HG03175 (cell line): ENCODE data around the gene WSCD1.

Experiments
- ATAC-seq: cut with Tn5 transposase; IDR thresholded peaks from one replicate; pipeline ENCODE4 v1.9.1; 2021; ENCODE audit warnings: mild to moderate bottlenecking, moderate library complexity; ENCODE audit not compliant: unreplicated experiment

Gene WSCD1

DNA sequence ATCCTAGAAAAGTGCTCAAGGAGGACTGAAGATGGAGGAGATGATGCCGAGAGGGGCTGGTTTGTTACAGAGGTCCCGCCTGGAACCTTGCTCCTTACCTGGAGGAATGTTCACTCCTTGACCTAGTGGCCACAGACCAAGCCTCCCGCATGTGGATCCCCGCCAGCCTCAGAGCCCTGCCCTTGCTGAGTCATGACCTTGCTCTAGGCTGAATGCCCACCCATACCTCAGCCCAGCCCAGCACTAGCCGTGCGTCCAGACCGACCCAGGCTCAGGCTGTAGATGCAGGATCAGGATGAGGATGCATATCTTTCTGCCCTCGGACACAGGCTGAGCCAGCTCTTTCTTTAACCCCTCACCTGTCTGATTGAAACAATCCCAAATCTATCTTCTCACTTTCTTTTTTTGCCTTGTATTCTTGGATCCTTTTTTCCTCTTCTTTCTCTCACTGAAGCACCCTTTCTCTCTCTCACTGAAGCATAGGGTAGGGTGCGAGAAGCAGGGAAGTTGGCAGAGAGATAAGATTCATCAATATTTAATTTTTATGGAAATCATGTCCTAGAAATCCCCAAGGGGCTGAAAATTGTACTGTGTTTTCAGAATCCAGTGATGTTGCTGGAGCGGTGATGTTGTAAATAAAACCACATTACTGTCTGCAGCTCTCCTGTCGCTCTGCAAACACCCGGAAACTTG, 34.9 kb downstream of the WSCD1 start:
- ATAC-seq, result no peak

DNA sequence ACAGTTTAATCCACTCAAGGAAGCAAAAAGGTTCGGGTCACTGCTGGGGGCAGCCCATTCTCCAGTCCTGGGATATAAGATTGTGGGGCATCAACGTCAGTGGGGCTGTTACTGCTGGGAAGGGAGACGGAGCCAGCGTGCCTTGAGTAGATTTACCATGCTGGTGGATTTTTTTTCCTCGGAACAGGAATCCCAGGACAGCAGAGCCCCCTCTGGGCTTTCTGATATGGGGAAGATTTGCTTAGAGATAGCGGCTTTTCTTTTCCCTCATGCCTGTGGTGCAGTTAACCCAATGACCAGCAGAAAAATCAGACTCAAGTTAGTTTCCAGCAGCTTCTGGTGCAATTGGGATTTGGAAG, 35.4 kb downstream of the WSCD1 start:
- no peak for ATAC-seq

DNA sequence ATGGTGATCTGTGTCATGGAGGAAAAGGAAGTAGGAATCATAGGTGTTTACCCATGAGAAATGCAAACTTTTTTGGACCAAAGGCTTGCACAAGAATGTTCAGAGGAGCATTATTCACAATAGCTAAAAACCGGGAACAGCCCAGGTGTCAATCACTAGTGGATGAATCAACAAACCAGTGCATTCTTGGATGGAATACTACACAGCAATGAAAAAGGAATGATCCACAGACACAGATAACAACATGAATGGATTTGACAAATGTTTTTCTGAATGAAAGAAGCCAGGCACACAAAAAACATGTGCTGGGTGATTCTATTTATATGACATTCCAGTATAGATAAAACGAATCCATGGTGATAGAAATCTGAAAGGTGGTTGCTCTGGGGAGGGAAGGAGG, 36.0 kb downstream of the WSCD1 start:
- ATAC-seq, result no peak

DNA sequence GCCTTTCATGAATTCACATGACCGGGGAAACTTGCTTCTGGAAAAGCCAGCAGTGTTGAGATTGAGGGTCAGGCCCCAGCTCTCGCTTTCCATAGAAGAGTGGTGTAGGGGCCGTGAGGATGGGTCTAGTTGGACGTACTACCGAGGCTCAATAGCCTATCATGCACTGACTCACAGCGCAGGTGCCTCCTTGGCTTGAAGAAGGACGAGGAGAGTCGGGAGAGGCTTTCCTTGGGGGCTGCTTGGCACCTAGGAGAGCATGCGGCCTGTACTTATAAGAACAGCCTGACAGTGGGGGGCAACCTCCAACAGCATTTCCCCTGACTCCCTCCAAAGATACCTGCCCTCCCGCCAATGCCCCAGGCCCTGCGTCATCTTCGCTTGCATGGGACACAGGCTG, 37.6 kb downstream of the WSCD1 start:
- no peak for ATAC-seq

DNA sequence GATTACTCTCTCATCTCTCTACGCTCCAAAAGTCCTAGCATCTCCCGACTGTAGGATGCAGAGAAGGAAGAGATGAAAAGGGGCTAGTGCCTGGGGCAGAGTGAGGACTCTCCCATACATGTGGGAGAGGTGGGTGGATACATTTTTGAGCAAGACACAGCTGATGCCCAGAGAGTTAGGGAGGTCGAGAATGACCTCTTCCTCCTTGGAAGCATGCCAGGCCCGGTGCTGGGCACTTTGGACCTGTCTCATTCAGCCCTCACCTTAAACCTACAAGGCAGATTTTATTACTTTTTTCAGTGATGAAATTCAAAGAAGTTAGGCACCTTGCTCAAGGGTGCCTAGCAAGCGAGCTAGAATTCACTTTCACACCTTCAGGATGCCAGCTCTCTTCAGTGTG, 38.2 kb downstream of the WSCD1 start:
- ATAC-seq, result no peak

DNA sequence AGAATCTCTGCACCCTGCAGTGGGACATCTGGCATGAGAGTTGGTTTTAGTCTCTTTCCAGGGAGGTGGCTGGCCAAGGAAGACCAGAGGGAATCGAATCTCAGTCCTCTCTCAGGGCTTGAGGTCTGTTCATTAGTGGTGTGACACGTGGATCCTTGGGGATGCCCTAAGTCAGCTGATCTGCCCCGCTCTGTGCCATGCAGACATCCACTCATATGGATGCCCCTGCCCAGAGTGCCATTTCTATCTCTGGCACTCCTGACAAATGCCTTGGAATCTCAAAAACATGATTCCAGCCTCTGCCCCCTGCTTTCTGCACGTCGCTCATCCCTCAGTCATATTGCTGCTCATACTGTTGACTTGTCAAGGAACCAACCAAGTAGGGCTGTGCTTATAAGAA, 38.8 kb downstream of the WSCD1 start:
- ATAC-seq, result no peak

DNA sequence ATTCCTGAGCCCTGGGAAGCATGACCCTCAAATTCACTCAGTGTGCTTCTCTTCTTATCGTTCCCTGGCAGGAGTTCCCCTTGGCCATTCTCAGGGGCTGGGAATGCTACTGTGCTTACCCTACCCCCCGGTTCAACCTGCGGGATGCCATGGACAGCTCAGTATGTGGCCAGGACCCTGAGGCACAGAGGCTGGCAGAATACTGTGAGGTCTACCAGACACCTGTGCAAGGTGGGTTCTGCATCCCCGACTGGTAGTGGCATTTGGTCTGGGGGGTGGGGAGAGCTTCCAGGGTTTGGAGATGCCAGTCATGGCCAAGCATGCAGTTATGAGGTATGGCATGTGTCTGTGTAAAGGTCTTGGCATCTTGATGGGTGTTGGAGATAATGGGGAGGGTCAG, 39.4 kb downstream of the WSCD1 start:
- ATAC-seq, result no peak

DNA sequence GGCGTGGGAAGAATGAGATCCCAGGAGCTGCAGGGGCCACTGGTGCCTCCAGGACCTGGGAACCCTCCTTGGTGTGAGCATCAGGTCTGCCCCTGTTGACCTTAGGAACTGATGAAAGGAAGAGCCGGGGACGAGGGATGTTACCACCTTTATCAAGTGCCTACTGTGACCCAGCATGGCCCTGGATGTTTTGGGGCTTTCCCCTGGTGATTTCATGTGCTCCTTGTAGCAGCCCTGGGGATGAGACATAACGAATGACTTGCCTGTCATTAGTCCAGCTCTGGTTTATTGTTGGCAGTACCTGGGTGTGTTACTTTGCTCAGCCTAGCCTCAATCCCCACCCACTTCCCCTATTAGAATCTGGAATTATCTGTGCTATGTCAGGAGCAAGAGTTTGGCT, 39.9 kb downstream of the WSCD1 start:
- no peak for ATAC-seq

DNA sequence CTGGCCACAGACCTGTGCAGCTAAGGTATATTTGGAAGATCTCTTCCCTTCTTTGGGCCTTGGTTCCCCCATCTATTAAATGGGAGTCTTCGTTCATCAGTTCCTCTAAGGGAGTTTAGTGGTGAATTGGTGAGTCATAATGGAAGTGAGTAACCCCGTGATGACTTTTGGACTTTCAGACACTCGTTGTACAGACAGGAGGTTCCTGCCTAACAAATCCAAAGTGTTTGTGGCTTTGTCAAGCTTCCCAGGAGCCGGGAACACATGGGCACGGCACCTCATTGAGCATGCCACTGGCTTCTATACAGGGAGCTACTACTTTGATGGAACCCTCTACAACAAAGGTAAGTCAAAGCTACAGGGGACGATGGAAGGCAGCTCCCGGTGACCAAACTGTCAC, 40.4 kb downstream of the WSCD1 start:
- no peak for ATAC-seq

DNA sequence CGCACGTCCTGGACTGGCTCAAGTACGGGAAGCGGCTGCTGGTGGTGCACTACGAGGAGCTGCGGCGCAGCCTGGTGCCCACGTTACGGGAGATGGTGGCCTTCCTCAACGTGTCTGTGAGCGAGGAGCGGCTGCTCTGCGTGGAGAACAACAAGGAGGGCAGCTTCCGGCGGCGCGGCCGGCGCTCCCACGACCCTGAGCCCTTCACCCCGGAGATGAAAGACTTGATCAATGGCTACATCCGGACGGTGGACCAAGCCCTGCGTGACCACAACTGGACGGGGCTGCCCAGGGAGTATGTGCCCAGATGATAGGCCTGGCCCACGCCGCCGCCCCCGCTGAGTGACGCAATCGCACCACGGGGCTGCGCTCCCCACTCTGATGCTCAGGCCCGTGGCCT, 50.2 kb downstream of the WSCD1 start:
- no peak for ATAC-seq

DNA sequence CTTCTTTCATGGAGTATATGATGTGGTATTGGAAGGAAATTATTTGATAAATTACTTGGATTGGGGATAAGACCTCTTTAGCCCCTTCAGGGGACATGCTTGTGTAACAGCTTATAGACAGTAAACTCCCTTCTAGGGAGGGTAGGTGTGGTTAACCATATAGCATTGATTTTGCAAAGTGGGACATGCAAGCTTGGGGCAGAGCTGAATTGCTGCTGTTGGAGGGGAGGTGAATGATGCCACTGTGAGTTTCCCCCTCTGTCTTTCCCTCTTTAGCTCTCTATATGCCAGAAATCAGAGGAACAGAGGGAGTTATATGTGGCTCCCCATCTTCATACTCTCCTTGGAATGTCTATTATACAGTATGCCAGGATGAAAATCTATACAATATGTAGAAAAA, 54.7 kb downstream of the WSCD1 start:
- ATAC-seq, result no peak

DNA sequence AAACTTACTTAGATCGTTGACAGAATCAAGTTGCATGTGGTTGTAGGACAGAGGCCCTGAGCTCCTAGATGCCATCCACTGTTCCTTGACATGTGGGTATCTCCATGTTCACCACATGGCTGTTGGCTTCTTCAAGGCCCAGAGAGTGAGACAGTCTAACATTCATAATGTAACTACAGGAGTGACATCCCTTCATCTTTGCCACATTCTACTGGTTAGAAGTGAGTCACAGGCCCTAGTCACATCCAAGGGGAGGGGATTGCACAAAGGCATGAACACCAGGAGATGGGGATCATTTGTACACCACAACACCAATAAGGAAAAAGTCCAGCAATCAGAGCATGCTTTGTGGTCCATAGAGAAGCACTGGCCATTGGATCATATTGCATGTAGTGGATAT, 56.6 kb downstream of the WSCD1 start:
- ATAC-seq, result no peak

DNA sequence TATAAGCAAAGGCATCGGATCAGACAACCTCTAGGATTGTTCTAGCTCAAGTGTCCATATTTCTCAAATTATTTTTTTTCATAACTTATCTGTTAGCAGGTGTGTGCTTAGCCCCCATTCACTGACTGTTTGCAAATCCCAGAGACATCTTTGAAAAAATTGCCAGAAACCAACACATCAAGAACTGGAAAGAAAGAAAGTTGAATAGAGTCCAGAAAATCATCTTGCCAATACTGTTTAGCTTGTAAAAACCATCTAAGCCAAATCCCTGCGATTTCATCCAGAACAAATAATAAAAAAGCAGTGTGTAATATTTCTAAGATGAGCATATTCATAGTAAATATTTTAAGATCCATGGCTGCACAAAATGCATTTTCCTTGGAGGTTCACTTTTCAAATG, 64.5 kb downstream of the WSCD1 start:
- ATAC-seq, result no peak

DNA sequence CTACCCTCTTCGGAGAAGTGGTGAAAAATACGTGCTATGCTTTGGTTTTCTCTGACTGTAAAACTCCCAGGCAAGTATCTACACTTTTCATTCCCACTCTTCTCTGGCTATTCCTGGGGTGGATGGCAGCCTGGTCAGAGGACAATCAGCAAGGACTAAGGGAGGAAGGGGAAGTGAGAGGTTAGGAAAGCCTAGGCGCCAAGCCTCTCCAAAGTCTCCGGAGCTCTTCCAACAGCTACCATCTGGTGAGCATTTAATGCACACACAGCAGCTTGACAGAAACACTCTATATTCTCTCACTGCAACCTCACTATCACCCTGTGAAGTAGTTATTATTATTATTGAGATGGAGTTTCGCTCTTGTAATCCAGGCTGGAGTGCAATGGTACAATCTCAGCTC, 65.1 kb downstream of the WSCD1 start:
- ATAC-seq, result no peak

DNA sequence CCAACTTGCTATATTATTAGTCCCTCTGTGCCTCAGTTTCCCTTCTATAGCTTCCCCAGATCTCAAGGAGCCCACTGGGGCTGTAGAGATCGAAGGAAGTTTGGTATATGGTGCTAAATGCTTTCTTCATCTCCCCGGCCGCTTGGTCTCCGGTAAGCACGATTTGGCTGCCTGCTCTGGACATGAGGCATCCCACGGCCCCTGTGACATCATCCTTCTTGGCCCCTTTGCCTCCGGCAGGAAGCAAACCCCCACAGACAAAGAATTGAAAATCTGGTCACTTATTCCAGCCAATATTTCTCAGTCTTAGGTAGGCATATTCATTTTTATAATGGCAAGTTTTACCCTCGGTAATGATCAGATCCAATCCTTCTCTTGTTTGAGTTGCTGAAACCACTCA, 65.8 kb downstream of the WSCD1 start:
- no peak for ATAC-seq

DNA sequence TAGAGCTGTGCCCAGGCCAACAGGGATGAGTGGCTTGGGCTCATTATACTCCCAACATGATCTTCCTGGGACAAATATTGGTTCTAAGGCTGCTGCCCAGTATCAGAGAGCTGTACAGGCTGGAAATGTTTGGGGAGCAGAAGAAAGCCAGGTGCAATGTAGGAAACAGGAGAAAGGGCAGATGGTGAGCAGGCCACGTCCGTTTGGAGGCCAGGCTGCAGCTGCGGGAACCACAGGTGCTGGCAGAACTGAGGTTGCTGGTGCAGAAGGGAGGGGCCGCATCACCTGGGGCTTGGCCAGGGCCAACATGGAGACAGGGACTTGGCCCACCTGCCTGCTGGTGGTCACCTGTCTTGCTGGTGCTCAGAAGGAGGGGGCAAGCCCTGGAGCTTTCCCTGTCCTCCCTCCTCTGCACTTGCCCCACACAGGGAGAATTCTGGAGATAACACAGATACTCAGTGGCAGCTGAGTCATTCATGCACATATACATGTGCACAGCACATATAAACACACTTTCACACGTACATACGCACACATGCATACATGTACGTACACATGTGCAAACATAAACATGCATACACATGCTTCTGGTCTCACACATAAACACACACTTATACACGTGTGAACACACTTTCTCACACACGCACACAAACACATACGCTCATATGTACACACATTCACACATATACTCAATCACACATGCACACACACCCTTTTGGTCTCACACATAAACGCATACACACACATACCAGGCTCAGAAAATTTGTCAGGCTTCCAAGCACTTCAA, 67.7 kb downstream of the WSCD1 start:
- ATAC-seq, result no peak

DNA sequence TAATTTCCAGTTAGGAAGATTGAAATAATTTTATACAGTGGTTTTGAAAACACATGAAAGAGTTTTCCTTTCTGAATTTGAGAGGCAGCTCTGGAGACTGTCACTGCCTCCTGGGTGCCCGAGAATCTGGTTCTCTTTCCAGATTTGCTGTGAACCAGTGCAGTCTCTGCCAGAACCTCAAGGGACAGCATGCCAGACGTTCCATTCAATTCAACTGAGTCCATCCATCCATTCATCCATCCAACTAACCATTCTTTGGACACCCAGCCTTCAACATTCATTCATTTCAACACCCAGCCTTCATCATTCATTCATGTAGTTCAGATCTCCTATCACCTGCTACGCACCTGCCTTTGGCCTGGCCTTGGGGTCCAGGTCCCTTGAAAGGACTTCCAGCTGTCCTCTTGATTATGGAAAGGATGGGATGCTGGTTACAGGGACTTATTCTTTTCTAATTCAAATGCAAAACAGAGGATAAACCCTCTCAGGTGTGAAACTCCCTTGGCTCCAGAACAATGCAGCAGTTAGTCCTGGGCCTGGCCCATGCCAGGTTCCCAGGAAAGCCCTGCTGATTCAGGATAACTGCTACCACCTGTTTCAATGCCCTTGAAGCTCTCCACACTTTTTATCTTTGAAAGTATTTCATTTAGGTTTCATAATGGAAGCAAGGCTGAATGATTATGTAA, 68.7 kb downstream of the WSCD1 start:
- no peak for ATAC-seq

DNA sequence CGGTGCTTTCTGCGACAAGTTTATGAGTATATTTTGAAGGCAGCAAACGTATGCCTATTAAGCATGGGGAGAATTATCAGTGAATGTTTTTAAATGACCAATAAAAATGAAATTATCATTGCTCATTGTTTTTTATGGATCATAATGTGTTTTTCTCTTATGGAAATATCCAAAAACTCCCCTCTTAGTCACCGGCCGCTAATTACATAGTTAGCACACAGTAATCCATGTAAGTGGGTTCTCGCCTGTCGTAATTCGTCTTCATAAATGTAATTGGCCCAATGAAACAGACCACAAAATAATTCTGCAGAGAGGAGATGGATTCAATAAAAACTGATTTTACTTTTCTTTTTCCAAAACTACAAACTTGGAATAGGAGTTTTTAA, 69.3 kb downstream of the WSCD1 start:
- no peak for ATAC-seq

DNA sequence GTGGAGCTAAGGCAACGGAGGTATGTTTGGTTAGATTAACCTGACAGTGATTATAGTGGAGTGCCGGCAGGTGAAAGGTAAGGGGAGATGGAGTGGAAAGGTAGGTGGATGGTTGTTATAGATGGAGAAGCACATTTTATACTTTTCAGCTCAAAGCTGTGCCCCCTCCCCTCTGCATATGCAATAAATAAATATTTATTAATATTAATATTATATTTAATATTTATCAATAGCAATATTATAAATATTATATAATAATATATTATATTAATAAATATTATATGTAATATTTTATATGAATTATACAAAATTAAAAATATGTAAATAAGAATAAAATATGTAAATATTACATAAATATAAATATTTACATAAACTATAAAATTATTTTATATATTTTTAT, 70.0 kb downstream of the WSCD1 start:
- ATAC-seq, result no peak

DNA sequence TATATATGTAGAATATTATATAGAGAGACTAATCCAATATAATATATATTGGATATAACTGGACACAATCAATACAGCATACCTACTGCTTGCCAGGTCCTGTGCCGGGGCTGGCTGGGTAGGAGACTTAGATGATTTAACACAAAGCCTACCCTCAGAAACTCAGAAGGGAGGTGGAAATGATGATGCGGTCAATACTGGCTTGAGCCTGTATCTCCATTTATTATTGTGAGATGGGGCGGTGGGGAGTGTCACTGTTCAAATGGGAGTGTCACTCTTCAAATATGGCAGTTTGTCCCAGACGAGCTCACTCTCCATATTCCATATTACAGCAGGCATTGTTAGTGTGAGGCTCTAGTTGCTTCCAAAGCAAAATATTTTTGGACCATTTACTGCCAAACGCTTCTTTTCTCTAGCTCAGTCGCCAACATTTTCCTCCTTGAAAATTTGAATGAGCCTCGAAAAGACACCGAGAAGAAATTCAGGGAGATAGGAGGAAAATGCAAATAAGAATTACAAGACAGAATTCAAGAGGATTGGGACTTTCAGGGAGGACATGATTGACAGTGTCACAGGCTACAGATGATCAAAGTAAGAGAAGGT, 70.7 kb downstream of the WSCD1 start:
- ATAC-seq, result no peak

DNA sequence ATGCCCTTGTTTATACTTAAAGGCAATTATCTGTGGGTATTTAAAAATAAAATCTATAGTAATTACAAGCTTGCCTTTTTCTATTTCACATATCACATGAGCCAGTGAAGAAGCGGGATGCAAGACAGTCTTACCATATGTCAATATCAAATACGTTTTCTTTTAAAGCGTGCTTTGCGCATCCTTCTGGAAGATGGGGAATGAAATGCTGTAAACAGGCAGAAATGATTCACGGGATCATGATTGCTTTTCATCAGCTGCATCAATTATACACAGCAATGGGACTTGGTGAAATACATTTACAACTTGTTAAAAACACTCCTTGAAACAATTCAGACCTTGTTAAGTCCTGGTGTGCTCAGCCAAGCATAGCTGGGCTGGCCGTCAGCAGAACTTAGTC, 72.5 kb downstream of the WSCD1 start:
- no peak for ATAC-seq

DNA sequence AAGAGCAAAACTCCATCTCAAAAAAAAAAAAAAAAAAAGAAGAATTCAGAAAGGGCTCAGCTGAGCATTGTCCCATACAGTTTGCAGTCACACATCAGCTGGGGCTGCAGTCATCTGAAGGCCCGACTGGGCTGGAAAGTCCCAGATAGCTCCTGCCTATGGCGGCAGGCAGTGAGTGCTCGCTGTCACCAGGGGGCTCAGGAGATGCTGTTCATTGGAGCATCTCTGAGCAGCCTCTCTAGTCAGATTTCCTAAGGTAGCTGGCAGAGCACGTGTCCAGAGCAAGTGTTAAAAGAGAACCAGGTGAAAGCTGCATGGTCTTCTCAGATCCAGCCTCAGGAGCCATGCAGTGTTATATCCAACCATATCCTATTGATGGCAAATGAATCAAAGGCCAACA, 75.8 kb downstream of the WSCD1 start:
- no peak for ATAC-seq
